Ovary (tissue), 3 donors: Measurements from ENCODE around the gene MRPL55.

Experiments used
- CTCF ChIP-seq, 3 donors: fragments of 450-650 bp in 2 of 3; fragments of 200-600 bp in 1 of 3; IDR thresholded peaks; one replicate each; pipeline versions ENCODE4 v1.5.1 to v1.8.0; 2016 to 2022; ENCODE audit warnings: antibody characterized with exemption in 3 of 3, mild to moderate bottlenecking in 1 of 3
- EP300 ChIP-seq: sonication (generic); formaldehyde crosslinking; IDR thresholded peaks from one replicate; pipeline ENCODE4 v1.6.1; 2017; ENCODE audit warnings: antibody characterized with exemption
- POLR2A ChIP-seq: fragments of 450-650 bp; IDR thresholded peaks from one replicate; pipeline ENCODE4 v1.6.1; 2017; ENCODE audit warnings: antibody characterized with exemption, mild to moderate bottlenecking, moderate library complexity
- donor health status: DM: no; HTN: no; CAD: no.

GRCh38 chr1:228154021-228154669, 45.0 kb upstream of the MRPL55 start:
- TF ChIP-seq CTCF (IDR thresholded peaks at IDR 0.05) (no peak), POLR2A (no peak), EP300 (no peak)
